ENCODE results near the gene PNKD.
"Not testable (repeated sequence)": the region's sequence is repeated elsewhere in the genome, so short reads cannot be mapped to it uniquely, and the experiment has no call there.

PNKD gene

DNA sequence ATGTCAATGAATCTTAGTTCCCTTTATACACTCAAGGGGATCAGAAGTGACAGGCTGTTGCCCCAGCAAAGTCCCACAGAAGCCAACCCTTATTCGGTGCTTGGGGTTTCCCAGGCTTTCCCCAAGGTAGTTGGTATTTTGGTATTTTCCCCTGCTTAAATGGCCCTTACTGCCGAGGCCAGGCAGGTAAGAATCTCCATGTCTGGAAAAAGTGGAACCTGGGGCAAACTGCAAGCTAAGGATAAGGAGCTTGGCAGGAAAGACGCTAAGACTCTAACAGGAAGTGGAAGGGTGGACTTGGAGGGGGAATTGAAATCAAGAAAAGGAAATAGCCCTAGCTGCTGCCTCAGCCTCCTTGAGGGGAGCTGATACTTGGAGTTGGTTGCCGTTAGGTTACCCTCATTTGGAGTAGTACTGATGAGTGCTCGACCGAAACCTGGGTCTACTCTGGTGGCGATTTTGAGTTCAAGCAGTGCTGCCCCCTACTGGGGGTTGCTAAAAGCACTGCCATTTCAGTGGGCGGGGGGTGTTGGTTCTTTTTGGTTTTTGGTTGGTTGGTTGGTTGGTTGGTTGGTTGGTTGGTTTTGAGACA lies 12.8 kb upstream of the PNKD start:
- DNase-seq: peak; percentile 92

DNA sequence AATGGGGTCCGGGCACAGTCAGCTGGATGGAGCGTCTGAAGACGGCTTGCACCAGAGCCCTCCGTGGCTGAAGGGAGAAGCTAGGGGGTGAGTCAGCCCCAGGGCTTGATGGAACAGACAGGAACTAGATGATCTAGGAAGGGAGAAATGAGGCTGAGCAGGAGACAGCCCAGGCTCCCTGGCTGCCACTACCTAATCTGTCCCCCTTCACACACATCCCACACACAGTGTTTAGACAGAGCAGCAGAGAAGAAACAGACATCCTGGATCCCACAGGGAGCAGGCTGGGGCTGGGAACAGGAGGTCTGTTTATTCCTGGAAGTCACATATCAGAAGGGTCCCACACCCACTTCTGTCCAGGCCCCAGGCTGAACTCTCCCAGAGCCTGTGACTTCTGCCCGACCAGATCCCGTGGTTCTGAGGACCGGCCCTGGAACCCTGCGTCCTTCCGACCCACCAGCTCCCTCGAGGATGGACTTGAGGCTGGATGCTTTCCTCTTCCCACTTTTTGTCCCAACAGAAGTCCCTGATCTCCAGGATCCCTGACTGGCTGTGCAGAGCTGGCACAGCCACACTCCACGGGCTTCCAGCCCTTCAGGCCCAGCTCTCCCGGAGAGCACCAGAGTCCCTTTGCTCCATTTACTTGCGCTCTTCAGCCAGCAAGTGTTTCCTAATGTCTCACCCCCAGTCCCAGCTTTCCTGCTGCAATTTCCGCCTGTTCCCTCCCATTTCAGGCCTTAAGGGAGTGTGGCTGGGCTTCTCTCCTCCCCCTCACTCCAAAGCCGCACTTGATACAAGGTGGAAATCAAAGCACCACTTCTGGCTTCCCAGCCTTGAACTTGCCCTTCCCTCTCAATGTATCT lies 11.0 kb upstream of the PNKD start:
- DNase-seq: peak; percentile 85

DNA sequence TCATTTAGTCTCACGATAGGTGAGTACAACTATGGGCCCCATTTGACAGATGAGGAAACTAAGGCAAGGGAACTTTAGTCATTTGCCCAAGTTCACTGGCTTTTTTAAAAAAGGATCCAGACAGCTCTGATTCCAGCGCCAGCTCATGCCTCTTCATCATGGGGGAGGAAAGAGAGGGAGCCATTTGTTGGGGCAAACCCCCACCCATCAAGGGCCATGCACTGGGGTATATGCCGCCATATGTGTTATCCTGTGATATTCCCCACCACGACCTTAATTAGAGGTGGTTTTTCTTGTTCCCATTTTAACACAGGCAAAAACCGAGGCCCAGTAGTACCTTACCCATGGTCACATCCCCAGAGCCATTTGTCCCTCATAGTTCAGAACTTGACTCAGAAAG lies 10.2 kb upstream of the PNKD start:
- no peak for DNase-seq

DNA sequence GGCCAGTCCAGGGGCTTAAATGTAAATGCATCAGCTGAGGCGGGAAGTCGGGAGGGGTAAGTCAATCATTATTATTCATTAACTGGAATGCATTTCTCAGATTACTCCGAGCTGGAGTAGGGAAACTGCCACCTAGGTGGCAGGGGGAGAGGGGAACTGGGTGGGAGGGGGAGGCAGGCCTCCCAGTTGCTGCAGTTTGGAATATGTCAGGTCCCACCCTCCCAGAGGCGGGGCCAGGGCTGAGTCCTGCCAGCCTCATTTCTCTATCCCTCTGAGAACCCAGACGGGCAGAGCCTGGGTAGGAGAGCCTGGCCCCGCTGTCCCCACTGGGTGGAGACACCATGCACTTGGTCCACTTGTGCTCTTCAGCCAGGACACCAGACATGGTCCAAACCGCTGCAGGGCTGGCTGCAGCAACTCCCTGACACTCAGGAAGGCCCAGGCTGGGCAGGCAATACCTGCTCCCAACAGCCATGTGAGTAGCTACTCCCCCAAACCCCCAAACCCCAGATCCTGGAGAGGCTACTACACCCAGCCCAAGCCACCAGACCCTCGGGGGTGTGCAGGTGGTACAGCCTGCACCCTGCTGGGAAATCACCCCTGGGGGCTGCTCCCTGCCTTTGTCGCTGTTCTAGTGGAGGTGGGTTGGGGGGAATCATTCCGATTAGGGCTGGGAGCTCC lies 9.4 kb upstream of the PNKD start, which contains the start of gene GPBAR1:
Gene GPBAR1 (plus strand): TSS at position 274 of the 681 bp plus-strand sequence. CDS start 1,710 bp downstream, outside the sequence.
- no peak for DNase-seq

DNA sequence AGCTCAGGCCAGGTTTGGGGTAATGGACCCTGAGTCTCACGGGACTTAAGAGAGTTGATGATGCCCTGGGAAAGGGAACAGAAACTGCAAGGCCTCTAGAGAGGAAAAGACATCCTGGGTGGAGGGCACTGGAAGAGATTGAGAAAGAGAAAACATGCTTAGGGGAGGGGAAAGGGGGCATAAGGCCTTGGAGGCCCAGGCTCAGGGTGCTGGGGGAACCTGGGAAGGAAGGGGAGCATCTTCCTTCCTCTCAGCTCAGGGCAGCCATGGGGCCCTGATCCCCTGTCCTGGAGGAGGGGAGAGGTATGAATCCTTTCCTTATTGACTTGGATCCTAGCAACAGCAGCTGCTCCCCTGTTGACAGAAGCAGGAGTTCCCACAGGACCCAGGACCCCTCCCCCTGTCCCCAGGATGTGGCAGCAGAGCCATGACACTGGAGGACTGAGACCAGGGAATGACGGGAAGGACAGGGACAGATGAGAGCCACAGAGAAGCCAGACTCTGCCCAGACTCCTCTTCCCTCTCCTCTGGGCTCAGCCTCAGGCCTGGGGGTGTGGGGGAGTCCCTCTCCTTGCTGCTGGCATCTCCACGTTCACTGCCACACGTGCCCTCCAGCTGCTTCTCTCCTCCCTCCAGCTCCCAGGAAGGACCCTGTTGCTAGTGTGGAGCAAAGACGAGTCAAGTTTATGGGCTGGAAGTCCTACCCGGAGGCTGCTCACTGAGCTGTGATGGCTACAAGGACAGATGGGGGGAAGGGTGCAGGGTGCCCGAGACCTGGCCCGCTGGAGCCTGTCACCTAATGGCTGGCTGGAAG lies 8.7 kb upstream of the PNKD start:
- peak; percentile 72 for DNase-seq

DNA sequence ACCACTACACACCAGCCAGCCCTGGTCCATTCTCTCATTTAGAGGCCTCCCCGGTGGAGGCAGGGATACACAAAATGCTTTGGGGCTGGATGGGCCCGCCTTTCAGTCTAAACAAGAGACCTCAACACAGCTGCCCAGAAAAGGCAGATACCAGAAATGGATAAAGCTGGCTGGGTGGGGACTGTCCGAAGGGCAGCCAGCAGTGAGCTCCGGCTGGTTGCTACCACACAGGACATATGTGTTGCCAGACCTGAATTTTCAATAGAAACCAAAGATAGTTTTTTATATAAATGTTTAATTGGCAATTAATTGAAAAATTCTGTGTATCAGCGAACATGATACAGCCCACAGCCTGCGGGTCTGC lies 8.1 kb upstream of the PNKD start:
- no peak for DNase-seq

DNA sequence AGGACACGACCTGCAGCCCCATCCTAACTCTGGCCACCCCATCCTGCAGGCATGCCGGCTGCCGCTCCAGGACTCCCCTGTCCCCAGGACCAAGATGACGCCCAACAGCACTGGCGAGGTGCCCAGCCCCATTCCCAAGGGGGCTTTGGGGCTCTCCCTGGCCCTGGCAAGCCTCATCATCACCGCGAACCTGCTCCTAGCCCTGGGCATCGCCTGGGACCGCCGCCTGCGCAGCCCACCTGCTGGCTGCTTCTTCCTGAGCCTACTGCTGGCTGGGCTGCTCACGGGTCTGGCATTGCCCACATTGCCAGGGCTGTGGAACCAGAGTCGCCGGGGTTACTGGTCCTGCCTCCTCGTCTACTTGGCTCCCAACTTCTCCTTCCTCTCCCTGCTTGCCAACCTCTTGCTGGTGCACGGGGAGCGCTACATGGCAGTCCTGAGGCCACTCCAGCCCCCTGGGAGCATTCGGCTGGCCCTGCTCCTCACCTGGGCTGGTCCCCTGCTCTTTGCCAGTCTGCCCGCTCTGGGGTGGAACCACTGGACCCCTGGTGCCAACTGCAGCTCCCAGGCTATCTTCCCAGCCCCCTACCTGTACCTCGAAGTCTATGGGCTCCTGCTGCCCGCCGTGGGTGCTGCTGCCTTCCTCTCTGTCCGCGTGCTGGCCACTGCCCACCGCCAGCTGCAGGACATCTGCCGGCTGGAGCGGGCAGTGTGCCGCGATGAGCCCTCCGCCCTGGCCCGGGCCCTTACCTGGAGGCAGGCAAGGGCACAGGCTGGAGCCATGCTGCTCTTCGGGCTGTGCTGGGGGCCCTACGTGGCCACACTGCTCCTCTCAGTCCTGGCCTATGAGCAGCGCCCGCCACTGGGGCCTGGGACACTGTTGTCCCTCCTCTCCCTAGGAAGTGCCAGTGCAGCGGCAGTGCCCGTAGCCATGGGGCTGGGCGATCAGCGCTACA lies 7.4 kb upstream of the PNKD start:
- no peak for DNase-seq

DNA sequence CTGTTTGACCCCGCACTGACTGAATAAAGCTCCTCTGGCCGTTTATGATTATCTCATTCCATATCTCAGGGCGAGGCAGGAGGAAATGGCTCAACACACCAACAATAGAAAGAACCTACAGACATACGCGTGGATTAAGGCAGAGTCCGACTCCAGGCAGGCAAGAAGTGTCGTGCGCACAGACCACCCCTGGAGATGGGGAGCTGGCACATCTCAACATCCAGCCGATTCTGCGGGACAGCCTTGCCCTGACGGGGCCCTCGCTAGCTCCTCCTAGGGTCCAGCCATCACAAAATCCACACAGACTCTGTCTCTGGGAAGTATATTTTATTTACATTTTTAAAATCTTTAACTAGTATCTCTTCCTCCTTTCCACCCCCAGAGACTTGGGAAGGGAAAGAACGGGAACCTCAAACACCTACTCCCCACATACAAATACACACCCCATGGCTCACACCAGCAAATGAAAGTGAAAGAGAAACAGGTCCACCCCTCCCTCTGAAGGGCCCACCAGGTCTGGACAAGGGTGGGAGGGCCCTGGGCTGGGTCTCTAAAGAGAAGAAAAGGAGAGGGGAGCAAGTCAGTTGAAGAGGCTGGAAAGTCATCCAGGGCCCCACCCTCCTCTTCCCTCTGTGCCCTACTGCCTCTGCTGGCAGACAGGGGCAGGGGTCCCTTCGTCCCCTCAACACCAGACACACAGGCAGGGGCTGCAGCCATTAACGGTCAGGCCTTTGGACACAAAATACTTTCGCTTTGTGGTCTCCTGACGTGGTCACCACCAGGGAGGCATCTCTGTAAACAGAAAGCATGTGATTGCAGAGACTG lies 6.3 kb upstream of the PNKD start:
- DNase-seq: peak; percentile 85

DNA sequence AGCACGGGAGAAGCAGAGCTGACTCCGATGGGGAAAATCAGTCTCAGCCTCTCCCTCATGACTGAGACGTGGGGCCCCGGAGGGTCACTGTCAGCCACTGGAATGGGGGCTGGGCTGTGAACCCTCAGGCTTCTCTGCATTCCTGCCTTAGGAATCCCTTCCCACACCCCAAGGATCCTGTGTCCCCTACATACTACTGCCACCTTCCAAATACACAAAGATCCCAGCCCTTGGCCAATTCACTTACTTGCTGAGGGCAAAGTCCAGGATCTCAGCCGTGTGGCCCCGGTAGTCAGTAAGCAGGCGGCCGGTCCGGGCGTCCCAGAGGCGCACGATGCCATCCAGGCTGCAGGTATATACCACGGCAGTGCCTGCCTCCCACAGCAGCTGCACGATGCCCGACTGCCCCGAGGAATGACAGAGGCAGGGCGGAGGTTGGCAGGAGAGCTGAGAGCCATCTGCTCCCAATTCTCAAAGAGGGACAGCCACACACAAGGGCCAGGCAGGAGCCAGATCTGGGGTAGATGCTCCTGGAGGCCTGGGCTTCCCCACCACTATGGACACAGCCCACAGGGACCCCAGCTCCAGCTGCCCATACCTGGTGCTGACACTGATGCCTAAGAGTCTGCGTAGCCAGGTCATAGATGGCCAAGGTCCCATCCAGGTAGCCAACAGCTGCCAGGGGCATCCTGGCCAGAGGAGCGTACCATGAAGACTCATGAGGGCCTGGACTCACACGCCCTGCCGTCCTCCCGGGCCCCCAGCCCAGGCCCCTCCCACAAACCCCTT lies 5.4 kb upstream of the PNKD start:
- no peak for DNase-seq

DNA sequence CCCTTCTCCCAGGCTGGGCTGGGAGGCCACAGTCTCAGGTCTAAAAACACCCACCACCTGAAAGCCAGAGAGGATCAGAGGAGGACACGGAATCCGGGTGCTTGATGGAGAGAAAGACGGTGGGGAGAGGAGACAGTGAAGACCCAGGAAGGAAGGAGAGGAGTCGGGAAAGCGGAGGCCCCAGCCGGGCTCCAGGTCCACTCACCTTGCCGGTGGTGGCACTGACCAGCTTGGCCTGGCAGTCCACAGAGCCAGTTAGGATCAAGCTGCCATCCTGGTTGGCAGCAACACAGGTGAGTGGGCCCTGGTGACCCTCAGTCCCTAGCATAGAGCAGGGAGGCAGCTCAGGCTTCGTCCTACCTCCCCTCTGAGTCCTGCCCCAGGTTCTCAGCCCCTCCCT lies 4.7 kb upstream of the PNKD start:
- DNase-seq: no peak

DNA sequence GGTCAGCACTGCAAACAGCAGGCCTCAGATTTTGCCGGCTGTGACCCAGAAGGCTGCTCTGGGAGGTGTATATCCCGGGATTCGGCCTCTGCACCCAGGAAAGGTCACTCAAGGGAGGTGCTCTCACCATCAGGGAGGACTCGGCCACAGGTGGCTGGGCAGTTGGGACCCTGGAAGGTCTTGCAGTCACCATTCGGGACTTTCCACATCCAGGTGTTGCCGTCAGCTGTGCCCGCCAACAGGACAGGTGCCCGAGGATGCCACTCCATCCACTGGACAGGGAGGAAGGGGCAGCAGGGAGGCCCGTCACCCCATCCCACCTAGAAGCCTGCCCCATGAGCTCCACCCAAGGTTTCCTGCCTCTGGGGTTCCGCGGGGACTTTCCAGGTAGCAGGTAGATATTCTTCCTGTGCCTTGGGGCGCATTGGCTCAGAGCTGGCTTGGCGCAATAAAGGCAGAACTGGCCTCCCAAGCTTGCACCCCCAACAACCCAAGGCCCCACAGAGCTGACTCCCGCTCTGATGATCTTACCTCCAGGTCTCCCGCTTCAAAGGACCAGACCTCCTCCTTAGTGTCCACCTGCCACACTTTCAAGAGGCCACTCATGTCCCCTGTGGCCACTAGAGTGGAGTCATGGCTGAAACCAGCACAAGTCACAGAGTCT lies 3.9 kb upstream of the PNKD start:
- no peak for DNase-seq

DNA sequence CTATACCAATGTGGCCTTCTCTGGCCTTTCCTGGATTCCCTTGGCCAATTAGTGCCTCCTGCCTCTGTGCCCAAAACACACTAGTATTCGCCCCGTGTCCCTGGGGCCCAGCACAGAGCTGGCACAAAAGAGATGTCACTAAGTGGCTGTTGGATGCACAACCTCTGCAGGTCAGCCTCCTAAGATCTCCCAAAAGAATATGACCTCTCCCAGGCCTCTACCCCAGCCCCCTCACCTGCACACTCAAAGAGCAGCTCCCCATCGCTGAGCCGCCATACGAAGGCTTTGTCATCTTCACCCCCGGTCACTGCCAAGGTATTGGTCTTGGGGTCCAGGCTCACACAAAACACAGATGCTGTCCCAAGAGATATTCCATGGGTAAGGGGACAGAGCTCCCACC lies 3.1 kb upstream of the PNKD start:
- no peak for DNase-seq

DNA sequence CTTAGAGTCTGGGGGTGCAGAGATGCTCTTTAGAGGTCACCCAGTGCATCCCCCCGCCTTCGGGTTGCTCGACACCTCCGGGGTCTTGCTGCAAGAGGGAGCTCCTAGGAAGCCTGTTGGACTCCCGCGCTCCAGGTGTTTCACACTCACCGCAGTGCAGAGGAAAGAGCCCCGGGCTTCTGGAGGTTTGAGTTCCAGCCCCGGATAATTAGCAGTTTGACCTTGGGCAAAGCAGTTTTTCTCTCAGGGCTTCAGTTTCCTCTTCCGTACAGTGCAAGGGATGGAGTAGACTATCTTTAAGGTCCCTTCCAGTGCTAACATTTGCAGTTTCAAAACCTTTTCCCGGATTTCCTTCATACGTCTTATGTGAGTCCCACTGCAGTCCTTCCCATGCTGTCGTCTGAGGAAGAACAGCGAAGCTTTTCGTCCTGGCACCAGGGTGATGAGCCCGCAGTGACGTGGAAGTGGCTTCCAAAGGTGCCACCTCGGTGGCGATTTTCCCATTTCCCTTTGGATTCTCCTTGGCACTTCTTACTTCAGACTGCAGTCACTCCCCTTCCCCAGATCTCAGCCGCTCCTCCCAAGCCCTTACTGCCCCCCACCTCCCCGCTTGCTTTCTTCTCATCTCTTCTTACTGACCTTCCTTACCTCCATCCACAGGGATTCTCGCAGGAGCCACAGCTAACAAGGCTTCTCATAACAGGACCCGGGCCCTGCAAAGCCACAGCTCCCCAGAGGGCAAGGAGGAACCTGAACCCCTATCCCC lies 585 bp downstream of the PNKD start:
- peak; percentile 25 for DNase-seq

DNA sequence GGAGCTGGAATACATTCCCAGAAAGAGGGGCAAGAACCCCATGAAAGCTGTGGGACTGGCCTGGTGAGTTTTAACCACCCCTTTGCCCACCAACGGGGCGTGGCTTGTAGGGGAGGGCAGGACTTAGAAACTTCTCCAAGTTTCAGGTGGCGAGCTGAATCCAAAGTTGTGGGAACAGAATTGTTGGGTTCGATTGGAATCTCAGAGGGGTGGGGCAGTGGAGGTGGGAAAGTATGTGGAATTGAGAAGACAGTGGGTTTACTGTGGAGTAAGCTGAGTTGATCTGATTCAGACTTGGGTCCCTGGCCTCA lies 1.1 kb downstream of the PNKD start:
- DNase-seq: no peak

DNA sequence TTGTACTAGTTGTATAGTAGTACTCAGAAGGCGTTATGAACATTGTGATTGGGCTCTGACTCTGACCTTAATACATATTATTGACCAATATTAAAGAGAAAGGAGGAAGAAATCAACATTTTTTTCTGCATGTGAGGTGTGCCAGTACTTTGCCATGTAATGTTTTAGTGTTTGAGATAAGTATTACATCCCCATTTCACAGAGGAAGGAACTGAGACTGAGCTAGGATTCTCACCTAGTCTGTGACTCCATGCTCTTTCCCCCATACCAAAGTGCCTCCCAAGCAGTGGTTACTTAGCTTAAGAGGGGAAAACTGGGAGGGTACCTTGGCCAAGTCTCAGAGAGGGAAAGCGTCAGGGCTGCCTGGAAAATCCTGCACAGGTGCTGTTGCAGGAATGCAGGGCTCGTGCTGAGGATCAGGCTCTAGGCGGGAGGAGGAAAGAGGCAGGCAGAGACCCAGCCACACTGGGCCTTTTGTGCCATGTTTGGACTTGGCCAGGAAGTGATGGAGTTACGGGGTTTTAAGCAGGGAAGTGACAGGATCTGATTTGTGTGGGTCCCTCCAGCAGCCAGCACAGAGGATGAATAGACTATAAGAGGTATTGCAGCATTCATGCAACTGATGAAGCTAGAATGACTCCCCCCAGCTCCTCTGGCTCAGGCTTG lies 1.7 kb downstream of the PNKD start:
- no peak for DNase-seq

DNA sequence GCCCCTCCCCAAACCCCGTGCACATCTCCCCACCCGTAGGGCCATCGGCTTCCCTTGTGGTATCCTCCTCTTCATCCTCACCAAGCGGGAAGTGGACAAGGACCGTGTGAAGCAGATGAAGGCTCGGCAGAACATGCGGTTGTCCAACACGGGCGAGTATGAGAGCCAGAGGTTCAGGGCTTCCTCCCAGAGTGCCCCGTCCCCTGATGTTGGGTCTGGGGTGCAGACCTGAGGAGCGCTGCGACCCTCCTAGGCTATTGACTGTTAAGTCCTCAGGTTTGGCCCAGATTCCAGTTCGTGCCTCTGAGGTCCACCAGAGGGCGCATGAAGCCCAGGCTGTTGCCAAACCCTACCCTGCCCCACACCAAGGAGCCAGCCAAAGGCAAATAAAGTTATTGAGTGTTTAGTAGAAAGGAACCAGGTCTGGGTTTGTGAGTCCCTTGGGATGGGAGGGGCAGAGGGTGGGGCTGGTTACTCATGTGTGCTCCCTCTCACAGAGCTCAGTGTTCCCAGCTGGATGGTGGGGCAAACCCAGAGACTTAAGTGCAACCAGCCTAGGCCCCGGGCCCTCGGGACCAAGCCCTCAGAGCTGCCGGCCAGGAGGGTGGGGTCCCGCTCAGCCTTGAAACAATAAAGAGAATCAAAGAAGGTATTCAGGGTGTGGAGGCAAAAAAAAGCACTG lies 2.4 kb downstream of the PNKD start:
- peak; percentile 73 for DNase-seq

DNA sequence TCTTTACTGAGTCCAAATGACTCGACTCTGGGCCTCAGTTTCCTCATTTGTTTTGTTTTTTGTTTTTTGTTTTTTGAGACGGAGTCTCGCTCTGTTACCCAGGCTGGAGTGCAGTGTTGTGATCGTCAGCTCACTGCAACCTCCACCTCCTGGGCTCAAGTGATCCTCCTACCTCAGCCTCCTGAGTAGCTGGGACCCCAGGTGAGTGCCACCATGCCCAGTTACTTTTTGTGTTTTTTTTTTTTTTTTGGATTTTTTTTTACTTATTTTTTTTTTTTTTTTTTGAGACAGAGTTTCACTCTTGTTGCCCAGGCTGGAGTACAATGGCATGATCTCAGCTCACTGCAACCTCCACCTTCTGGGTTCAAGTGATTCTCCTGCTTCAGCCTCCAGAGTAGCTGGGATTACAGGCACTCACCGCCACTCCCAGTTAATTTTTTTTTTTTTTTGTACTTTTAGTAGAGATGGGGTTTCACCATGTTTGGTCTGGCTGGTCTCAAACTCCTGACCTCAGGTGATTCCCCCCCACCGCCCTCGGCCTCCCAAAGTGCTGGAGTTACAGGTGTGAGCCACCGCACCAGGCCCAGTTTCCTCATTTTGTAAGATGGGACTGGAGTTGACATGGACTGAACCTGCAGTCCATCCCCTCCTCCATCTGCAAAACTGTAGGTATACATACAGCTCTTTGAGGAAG lies 3.0 kb downstream of the PNKD start:
- not testable (repeated sequence) for DNase-seq
